Ramos (cell line): ENCODE measurements around the gene ACTG1.

Experiments used
- in situ Hi-C: fragments of 300-500 bp; cut with MboI; formaldehyde crosslinking; loops from one replicate; pipeline ENCODE4 v1.14.3; 2022; ENCODE audit warnings: low sequenced_read_pairs; ENCODE audit not compliant: unreplicated experiment

The ACTG1 gene

DNA sequence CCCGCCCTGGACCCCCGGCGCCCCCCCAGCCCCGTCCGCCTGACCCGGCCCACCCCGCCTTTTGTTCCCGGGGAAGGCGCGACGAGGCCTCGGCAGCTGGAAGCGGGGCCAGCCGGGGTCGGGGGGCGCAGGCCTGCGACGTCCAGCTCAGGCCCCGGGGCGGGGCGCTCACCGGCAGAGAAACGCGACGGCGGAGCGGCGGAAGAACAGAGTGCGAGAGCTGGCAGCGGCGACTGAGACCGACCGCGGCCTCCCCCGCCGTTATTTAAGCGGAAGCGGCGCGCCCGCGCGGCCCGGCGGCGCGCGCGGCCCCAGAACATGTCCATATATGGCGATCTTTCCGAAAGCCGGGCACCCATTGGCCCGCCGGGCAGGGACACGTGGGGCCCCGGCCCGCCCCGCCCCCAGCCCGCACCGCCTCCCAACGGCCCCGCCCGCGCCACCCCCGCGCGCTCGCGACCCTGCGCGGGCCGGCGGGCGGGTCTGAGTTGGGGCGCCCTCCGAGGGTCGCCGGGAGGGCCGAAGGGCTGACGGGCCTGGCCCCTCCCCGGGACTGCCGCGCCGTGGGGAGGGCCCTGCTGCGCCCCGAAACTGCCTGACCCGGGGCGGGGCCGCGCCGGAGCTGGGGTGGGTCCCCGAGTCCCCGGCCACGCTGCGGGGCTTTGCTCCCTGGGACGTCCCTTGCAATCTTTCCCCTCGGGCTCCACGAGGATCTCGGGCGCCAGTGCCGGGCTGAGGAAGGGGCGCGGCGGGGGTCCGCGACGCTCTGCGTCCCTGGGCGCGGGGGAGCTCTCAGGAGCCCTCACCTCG lies at the start of gene ACTG1:
Gene ACTG1, minus strand, starts transcription at position 238 of the 810 bp plus-strand sequence. CDS start 445 bp downstream, outside the sequence.
- in situ Hi-C loops, result no loop called here

- in situ Hi-C loops, result no loop called here
These were observed 48.9 kb upstream of the ACTG1 start for GRCh38 chr17:81561494-81561885.

- in situ Hi-C loops, result no loop called here
These were observed 46.6 kb upstream of the ACTG1 start for GRCh38 chr17:81558941-81559806.

DNA sequence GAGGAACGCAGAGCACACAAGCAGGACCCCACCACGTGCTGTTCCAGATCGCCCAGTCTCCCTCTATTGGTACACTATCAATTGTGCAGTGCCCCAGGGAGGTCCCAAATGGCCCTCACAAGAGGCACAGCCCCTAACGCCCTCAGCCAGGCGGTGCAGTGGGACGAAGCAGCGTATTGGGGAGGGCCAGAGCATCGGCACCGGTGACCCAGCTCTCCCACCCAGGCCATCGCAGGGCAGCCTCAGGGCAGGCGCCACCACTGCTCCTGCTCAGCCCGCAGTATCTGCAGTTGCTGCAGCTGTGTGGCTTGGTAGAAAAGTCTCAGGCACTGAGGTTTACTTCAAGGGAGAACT lies 45.5 kb upstream of the ACTG1 start:
- in situ Hi-C loops, result no loop called here

DNA sequence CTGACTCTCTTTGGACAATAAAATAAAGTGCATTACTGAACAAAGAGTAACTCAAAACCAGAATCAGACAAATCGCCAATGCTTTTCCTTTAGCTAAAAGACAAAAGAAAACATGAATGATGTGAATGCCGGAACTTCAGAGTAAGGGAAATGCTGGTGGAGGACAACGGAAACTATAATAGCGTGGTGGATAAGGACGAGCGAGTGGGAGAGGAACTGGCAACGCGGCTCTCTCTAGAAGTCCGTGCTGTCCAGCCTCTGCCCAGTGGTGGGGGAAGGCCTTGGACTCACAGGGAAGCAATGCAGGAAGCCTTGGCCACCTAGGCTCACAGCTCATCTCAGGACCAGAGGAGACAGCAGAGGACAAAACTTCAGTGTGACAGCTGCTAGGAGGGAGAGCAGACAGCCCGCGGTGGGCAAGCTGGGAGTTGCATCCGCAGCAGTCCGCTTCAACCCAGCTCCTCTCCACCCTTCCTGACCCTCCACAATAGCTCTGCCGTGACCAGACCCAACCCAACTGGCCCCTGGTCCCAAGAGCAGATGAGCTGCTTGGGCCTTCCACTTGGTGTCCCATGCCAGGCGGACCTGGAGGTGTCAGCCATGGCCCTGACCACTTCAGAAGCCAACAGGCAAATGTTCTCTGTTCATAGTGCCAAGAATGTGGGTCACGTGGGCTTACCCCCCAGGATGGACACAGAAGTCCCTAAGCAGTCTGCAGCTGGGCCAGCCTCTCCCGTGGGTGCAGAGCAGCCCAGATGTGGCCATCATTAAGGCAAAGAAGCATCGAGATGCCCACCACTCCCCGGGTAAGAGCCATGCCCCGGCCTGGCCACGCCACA lies 44.9 kb upstream of the ACTG1 start:
- in situ Hi-C loops, result no loop called here

GRCh38 chr17:81556863-81557262 lies 44.3 kb upstream of the ACTG1 start:
- in situ Hi-C loops, result no loop called here

DNA sequence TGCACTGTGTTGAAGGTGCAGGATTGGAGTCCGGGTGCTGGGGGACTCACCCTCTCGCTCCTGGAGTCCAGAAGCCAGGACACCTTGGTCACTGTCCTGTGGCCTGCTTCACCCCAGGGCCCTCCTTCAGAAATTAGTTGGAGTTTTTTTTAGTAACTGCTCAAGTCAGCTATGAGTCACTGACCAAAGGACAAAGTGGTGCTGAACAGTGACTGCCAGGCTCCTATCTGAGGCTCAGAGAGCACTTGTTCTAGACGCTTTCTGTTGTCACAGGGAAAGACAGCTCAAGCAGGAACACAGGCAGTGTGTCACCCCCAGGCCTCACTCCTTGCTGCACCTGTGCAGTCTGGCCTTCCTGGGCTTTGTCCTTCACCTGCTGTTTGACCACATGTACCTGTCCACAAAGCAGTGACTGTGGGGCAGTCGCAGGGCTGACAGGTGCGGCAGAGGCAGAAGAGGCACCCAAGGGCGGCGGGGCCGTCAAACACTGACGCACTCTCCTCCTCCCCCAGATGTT lies 43.6 kb upstream of the ACTG1 start:
- in situ Hi-C loops, result no loop called here

DNA sequence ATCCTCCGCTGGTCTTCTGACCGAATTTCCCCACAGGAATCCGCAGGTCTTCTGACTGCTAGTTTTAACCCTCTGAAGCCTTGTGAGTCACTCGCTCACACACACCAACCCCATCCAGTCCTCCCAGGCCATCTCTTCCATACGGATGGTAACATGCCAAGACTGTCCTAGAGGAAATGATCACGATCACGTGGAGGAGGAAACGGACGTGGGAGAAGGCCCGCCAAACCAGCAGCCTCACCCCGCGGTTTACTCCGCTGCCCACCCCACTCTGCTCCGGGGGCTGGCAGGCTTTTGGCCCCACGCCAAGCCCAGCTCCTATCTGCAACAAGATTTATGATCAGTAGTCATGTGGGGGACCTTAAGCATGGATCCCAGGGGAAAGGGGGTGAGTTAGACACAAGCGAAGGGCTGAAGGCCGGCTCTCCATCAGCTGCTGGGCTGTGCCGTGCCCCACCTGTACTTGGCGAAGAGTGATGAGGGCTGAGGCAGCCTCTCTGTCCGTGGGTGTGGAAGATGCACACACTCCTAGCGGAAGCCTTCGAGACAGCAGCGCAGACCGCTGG lies 41.1 kb upstream of the ACTG1 start:
- in situ Hi-C loops, result no loop called here

DNA sequence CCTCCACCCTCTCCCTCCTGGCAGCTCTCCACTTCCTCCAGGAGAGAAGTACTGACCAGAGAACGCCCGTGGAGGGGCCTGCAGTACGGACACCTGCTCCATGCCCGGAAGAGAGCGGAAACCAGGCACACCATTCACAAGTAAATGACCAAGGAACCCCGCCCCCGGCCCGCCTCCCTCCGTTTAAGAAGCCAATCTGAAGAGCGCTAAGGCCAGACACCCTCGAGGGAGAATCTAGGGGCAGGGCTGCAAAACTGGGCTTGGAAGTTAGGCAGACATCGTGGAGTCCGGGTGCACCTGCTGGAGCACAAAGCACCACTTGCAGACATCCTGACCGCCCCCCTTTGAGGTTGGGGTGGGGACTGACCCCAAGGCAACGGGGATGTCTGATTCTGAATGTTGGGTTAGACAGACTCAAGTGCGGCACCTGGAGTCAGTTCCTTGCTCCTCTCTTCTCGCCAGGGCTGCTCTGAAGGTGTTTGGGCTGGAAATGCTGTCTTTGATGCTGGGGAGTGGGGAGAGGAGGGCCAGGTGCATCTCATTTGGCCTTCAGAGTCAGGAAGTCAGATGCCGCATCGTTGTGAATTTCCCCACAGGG lies 40.5 kb upstream of the ACTG1 start:
- in situ Hi-C loops, result no loop called here

DNA sequence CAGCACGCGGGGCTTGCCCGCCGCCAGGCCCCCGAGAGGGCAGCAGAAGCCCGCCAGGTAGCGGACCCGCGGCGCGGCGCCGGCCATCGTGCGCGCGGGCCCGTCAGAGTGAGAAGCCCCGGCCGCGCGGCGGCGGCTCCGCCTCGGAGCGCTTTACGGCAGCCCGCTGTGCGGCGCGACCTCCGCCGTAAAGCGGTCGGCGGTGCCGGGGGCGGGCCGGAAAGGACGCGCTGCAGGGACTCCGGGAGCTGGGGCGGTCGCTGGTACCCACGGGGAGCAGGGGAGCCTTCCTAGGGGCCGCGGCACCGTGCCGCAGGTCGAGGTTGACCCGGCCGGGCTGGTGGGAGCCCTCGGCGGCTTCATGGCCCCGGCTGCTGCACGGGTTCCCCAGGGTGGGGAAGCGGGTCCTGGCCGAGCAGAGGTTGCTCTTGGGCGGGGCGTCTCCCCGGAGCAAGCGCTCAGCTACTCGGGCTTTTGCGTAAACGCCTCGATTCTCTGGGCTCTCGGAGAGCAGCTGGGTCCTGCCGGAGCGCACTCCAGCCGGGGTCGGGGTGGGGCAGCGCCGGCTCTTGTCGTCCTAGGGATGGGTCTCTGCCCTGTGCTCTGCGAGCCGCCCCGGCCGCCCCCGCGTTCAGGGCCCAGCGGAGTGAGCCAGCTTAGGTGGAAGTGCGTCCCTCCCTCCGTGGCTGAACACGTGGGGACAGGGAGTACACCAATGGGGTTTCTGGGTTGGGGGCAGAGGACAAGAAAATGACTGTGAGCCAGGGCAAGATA lies 39.8 kb upstream of the ACTG1 start, which contains the start of gene FAAP100:
Gene FAAP100, minus strand, starts transcription at position 110 of the 774 bp plus-strand sequence. Its CDS starts 23 bp downstream, at position 87.
- in situ Hi-C loops, result no loop called here

DNA sequence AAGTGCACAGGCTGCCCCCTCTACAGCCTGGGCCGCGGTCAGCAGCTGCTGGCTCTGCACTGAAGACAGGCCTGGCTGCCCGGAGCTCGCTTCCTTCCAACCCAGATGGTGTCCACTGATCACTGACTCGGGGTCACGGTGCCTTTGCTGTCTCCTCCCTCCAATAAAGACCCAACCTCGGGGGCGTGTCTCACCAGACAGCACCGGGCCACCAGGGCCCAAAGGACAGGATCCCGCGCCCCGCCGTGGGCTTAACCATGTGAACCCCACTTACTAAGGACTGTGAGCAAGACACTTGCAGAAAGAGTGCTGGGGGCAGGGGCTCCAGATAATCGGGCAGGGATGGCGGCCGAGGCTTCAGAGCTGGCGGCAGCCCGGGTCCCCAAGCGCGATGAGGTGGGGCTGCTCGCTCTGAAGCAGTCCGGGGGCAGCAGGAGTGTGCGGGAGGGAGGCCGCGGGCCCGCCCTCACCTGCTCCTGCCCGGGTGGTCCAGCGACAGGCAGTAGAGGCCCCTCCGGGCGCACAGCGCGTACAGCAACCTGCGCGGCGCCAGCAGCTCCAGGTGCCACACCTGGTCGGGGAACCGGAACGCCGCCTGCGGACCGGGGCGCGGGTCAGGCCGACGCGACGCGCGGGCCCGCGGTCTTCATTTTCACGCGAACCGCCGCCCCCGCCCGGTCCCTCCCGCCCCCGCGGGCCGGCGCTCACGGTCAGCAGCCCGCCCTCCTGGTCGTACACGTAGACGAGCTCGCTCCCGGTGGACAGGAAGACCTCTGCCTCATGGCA lies 39.1 kb upstream of the ACTG1 start:
- in situ Hi-C loops, result no loop called here

- in situ Hi-C loops, result no loop called here
These were observed 38.3 kb upstream of the ACTG1 start for GRCh38 chr17:81550830-81551457.

- in situ Hi-C loops, result no loop called here
These were observed 37.7 kb upstream of the ACTG1 start for GRCh38 chr17:81550285-81550684.

DNA sequence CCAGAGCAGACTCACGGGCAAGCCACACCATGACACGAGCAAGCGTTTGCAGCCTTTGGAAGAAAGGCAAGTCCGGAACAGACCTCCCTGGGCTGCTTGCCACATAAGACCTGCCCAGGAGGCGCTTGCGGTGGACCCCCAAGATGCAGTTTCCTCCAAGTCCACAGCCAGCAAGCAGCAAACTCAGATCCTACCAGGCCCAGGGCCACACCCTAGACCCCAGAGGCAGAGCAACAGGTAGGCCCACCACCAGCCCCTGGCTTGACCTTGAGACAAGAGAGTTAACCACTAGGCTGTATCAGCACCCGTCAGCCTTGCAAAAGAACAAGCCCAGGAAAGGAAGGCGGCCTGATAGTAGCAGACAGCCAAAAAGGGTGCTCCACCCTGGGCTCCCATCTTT lies 37.2 kb upstream of the ACTG1 start:
- in situ Hi-C loops, result no loop called here

- in situ Hi-C loops, result no loop called here
These were observed 36.5 kb upstream of the ACTG1 start for GRCh38 chr17:81549031-81549557.

GRCh38 chr17:81547614-81547982 lies 35.0 kb upstream of the ACTG1 start:
- in situ Hi-C loops, result no loop called here

DNA sequence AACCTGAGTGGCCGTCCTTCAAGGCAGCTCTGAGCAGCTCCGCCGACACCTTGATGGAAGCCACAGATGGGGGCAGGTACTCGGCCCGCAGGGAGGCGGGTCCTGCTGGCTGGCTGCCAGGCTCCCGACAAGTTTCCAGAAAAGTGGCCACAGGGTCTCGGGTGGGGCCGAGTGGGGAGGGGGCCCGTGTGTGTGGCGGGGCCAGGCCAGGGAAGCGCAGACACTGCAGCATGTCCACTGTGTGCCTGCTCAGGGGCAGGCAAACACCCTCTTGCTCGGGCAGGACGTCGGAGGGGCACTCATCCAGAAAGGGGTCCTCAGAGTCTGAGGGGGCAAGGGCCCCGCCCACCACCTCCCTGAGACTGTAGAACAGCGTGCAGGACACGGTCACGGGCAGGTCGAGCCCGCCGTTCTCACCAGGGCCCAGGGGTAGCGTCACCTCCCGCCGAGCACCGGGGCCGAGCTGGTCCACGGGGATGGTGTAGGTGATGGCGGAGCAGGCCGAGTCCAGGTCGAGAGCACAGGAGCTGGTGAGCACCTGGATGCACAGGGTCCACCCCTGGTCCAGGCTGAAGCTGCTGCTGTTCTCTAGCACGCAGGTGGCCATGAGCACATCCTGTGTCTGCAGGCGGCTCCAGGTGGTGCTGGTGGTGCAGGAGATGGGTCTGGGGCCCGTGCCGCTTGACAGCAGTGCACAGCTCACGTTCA lies 34.5 kb upstream of the ACTG1 start:
- in situ Hi-C loops, result no loop called here
